GM21423 (cell line): ENCODE results near the gene CASZ1.

Experiments
- ATAC-seq: cut with Tn5 transposase; IDR thresholded peaks from one replicate; pipeline ENCODE4 v1.9.1; 2021; ENCODE audit warnings: mild to moderate bottlenecking, moderate library complexity; ENCODE audit not compliant: unreplicated experiment

CASZ1 gene

GRCh38 chr1:10756842-10757241, 39.6 kb downstream of the CASZ1 start:
- no peak for ATAC-seq

- ATAC-seq, result no peak
These were observed 40.4 kb downstream of the CASZ1 start for GRCh38 chr1:10755970-10756521.

GRCh38 chr1:10754568-10755329, 41.7 kb downstream of the CASZ1 start:
- ATAC-seq, result no peak

- ATAC-seq, result no peak
These were observed 43.1 kb downstream of the CASZ1 start for GRCh38 chr1:10753299-10753698.

DNA sequence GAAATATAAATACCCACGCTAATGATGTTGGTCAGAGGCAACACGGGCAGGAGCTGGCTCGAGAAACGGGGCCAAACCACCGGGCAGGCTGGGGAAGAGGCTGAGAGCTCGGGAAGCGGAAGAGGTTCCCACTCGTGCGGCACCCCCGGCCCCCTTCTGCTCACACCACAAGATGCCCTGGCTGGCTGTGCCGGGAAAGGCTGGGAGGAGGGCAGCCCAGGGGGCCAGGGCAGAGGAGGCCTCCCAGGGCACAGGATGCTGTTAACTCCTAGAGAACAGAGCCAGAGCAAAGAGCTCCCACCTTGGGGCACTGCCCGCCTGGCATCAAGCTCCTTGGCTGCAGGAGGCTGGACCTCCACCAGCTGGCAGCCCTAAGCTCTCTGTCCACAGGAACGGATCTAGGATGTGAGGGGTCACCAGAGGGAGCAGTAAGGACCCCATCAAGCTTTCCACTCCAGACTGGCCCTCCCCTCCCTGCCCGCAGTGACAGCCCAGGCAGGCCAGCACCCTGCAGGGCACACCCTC, 44.8 kb downstream of the CASZ1 start:
- ATAC-seq, result no peak

DNA sequence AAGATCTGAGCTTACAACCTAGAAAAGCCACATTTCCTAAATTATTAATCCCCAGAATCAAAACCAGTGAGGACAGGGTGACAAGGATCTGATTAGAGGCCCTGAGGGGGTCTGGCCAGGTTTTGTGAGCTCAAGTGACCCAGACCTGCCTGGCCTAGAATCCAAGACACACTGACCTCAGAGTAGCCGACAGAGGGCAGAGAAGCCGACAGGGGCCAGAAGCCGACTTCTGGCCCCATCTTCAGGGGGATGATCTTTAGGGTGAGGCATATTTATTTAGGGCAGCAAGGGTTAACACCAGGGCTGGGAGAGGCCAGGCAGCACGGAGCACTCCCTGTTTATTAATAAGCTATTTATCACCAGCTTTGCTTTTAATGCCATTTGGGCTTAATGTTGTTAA, 45.3 kb downstream of the CASZ1 start:
- ATAC-seq, result no peak

GRCh38 chr1:10745886-10746455, 50.5 kb downstream of the CASZ1 start:
- ATAC-seq, result no peak

DNA sequence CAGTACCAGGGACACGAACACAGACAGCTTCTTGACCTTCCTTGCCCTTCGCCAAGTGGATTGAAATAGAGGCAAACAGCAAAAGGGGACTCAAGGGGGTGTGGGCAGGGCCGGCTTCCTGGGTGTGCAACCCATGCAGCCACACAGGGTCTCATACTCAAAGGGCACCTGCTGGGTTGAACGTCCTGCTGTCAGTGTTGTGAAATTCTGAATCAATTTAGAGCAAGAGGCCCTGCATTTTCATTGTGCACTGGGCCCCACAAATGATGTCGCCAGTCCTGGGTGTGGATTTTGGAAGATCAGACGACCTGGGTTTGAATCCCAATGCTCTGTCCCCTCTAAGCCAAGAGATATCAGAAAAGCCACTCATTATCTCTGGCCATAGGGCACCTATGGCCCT, 51.1 kb downstream of the CASZ1 start:
- ATAC-seq, result no peak

GRCh38 chr1:10744654-10745238, 51.7 kb downstream of the CASZ1 start:
- no peak for ATAC-seq

GRCh38 chr1:10744029-10744428, 52.4 kb downstream of the CASZ1 start:
- ATAC-seq, result no peak

DNA sequence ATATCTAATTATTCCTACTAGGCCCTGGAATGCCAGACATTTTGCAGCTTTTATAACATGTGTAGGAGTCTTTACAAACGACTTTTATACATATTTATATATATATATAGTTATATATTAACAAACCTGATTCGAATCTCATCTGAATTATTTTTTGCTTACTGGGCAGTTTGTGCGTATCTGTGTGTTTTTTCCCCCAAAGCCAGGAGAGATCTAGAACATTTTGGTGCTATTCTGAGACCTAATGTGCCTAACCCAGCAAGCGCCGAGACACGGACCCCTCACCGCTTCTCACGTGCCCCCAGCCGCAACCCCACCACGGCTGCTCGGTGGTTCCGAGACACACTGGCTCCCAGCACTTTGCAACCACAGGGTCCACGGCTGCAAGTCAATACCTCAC, 54.8 kb downstream of the CASZ1 start:
- no peak for ATAC-seq

DNA sequence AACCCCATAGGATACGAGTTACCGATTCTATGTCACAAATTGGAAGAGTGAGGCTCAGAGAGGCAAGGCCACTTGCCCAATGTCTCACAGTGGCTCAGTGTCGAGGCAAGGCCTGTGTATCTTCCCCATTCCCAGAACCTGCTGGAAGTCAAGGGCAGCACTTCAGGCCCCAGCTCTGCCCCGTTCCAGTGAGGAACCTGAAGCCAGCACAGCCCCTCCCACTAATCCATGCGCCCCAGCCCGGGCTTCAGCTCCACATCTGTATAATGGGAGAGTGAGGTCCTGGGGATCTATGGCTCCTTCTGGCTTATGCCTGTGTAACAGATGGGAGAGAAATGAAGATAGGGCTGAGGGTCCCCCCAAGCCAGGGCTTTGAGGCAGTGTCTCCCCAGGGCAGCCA, 56.3 kb downstream of the CASZ1 start:
- ATAC-seq, result no peak

DNA sequence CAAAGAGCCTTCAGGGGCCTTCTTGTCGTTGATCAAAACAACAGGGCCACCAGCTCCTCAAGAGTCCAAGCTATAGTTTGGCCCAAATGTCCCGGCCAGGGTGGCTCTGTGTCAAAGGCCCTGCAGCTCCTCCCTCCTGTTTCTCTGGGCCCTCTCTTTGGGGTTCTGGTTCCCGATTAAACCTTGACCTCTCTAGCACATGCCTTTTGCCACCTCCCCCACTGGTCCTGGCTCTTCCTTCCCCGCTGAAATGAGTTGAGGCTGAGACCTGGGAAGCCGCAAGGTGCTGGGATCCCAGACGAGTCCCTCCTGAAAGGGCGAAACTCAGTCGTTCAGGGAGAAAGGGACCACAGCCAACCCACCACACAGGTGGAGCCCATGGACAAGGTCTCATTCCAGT, 56.9 kb downstream of the CASZ1 start:
- no peak for ATAC-seq

DNA sequence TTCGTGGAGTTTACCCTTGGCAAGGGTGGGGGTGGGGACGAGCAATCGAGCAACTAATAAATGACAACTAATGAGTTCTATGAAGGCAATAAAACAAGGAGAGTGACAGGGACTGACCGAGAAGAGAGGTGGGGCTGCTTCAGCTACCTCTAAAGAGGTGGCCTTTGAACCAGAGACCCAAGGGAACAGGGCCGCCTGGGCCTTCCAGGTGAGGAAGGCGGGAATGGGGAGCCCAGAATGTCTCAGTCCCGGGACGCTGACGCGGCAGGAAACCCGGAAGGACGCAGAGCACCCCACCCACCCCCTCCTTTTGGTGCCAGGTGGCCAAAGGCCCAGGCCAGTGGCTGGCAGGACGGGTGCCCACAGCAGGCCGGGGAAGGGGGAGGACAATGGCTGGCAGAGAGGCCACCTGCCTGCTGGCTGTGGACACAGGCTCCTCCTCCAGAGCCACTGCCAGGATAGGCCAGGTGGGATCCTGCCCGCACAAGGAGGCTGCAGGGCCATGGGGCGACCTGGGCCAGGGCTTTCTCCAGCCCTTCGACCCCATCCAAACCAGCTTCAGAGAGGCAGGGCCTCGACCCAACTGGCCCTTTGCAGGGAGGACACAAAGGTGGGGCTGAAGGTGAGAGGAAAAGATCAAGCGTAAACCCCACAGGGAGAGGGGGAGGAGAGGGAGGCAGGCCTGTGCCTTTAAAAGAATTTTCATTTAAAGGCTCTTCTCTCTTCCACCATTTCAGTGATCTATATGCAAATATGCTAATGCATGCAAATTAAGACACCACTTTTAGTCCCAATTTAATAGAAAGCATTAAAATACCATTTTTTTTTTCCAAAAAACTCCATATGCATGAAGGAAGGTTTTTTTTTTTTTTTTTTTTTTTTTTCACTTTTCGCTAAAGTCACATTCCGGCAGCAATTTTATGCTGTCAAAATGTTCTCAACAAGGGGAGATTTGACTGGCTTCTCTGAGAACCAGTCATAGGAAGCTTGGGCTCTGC, 58.1 kb downstream of the CASZ1 start:
- no peak for ATAC-seq

DNA sequence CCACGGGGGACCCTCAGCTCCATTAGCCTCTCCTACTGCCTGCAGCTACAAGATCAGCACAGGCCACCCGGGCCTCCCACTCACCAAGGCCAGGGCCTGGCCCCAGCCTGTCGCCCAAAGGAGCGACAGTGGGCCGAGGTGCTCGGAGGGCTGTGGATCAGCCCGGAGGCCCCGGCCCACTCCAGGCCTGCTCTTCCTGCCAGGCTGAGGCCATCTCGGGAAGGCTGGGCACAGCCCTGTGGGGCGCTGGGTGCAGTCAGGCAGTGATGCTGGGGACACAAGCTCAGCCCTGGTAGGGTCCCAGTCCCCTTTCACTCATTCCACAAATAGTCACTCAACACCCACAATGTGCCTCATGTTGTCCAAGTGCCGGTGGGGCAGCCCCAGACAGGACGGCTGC, 58.8 kb downstream of the CASZ1 start:
- ATAC-seq, result no peak

GRCh38 chr1:10736634-10737586, 59.5 kb downstream of the CASZ1 start:
- no peak for ATAC-seq

DNA sequence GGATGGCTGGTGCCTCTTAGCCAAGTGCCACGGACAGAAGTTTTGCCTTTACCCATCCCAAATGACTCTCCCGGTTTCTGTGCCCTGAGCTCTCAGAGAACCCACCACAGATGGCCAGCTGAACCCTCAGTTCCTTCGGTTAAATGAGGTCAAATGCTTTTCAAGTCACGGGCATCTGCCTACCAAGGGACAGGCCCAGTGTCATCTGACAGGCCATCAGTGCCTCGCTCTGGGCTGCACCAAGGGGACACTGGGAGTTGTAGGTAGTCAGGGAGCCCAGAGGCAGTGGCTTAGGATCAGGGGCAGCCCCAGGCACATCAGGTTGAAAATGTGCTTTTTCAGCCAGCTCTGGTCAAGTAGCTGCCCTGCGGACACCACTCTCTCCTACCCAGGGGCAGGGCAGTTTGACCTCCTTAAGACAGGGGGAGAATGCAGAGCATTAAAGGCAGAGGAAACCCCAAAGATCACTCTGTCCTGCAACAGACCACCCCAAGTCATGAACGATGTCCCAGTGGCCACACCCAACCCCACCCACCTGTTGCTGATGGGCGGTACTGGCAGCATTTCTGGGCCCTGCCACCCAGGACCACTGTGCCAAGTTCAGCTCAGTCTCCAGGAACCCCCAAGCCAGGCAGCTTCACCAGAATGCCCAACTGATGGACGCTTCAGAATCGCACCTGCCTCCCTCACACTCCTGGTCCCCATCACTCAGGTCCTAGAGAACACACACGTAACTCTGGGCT, 60.7 kb downstream of the CASZ1 start:
- no peak for ATAC-seq

GRCh38 chr1:10734962-10735544, 61.4 kb downstream of the CASZ1 start:
- ATAC-seq, result no peak

GRCh38 chr1:10734375-10734774, 62.1 kb downstream of the CASZ1 start:
- no peak for ATAC-seq
